HUES6 (cell line): ENCODE data around the gene SLN.

ENCODE experiments used
- H3K27ac ChIP-seq: 2 replicates; pipeline ENCODE4 v1.7.0; 2013; ENCODE audit warnings: low read depth, mild to moderate bottlenecking, low read length, inconsistent platforms
- H3K27me3 ChIP-seq: 2 replicates; pipeline ENCODE4 v1.6.1; 2013; ENCODE audit warnings: low read length; ENCODE audit not compliant: control insufficient read depth, insufficient read depth
- H3K36me3 ChIP-seq: 2 replicates; pipeline ENCODE4 v1.6.1; 2013; ENCODE audit warnings: low read length; ENCODE audit not compliant: control insufficient read depth, insufficient read depth
- H3K4me1 ChIP-seq: 2 replicates; pipeline ENCODE4 v1.6.1; 2013; ENCODE audit warnings: low read length; ENCODE audit not compliant: control insufficient read depth, insufficient read depth
- H3K4me3 ChIP-seq: 2 replicates; pipeline ENCODE4 v1.5.1; 2013; ENCODE audit warnings: low read depth, low read length
- H3K9ac ChIP-seq: one replicate; pipeline ENCODE4 v1.6.1; 2013; ENCODE audit warnings: mild to moderate bottlenecking, low read length
- H3K9me3 ChIP-seq: 2 replicates; pipeline ENCODE4 v1.6.1; 2013; ENCODE audit warnings: low read depth, low read length; ENCODE audit not compliant: control insufficient read depth, insufficient read depth

Gene SLN

DNA sequence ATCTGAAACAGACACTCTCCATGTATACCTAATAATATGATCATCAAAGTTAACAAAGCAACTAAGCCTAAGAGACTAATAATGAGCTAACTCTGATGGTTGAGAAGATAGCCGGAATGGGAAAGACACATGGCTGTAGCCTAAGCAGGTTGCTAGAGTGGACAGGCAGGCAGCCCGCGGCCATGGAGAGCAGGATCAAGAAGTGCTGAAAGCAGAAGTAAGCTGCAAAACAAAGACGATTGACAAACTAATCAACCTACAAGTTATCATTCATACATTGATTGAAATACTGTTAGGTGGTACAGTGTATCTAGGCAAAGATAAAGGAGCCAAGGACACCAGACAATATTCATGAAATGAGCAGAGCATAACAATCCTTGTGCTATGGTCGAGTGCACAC lies 29.3 kb downstream of the SLN start:
- Histone ChIP-seq H3K9me3 (no peaks in the 10 kb centered on the region), H3K27ac (no peak overlapping the region), H3K4me1 (no peaks in the 10 kb centered on the region), H3K36me3 (no peaks in the 10 kb centered on the region), H3K4me3 (no peak overlapping the region), H3K27me3 (no peaks in the 10 kb centered on the region), H3K9ac (no peak overlapping the region)

DNA sequence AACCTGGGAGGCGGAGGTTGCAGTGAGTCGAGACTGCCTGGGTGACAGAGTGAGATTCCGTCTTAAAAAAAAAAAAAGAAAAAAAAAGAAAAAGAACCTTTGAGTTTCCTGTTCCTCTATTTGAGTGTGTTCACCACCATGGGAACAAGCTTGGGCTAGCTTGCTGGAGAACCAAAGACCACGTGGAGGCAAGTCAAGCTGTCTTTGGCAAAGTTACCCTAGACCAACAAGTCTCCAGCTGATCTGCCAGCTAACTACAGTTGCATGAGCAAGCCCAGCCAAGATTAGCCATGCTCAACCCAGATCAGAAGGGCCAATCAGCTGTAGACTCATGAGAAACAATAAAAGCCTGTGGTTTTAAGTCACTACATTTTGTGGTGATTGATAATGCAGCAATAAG lies 29.7 kb downstream of the SLN start:
- H3K4me3 ChIP-seq: no peak overlapping the region
- H3K9ac ChIP-seq: no peak overlapping the region
- H3K4me1 ChIP-seq: no peaks in the 10 kb centered on the region
- H3K27me3 ChIP-seq: no peaks in the 10 kb centered on the region
- H3K36me3 ChIP-seq: no peaks in the 10 kb centered on the region
- H3K27ac ChIP-seq: no peak overlapping the region
- no peaks in the 10 kb centered on the region for H3K9me3 ChIP-seq

DNA sequence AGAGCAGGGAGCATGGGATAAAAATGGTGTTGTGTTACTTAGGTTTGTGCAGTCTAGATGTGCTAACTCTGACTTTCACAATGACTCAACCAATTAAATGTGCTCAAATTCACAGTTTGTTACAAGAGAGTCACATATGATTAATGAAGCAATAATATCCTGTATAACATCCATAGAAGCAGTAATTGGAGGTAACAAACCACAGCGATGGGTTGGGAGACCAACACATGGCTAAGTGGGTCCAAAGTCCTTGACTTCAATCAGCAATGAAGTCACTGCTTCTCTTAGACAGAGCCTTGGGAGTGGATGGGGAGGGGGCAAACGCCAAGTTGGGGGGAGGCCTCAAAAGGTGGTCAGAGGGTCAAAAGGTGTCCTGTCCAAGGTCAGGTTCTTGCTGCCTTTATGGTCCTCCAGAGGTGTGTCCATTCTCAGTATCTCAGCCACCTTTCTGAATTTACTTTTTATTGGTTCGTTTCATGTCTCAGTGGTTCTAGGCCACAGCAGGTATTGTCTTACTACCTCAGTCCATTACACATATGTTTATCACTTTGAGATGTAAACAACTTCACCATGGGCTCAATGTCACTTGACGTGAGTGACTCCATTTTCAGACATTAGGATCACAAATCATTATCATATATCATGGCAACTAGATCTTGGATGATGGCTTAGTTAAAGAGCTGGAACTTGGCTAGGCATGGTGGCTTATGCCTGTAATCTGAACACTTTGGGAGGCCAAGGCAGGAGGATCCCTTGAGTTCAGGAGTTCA lies 32.4 kb downstream of the SLN start:
- Histone ChIP-seq H3K9me3 (no peaks in the 10 kb centered on the region), H3K4me1 (no peaks in the 10 kb centered on the region), H3K27me3 (no peaks in the 10 kb centered on the region), H3K27ac (no peak overlapping the region), H3K9ac (no peak overlapping the region), H3K36me3 (no peaks in the 10 kb centered on the region), H3K4me3 (no peak overlapping the region)

DNA sequence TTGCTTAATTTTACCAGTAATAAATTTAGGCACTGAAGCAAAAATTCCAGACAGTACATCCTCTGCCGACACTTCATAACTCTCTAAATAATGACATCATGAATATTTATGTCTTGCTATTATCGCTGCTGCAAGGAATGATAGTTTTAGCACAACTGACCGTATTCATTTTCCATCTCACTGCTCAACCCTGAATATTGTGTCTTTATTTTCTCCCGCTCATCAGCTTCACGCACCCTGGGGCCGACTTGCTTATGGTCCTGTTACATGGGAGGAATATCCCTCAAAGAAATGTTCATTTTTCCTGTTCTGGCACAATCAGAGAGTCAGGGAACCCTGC lies 33.3 kb downstream of the SLN start:
- H3K9me3 ChIP-seq: no peaks in the 10 kb centered on the region
- H3K27ac ChIP-seq: no peak overlapping the region
- H3K9ac ChIP-seq: no peak overlapping the region
- no peaks in the 10 kb centered on the region for H3K36me3 ChIP-seq
- no peaks in the 10 kb centered on the region for H3K4me1 ChIP-seq
- H3K4me3 ChIP-seq: no peak overlapping the region
- no peaks in the 10 kb centered on the region for H3K27me3 ChIP-seq

GRCh38 chr11:107677924-107678631 lies 33.8 kb downstream of the SLN start:
- Histone ChIP-seq H3K4me3 (no peak overlapping the region), H3K27ac (no peak overlapping the region), H3K9me3 (no peaks in the 10 kb centered on the region), H3K9ac (no peak overlapping the region), H3K4me1 (no peaks in the 10 kb centered on the region), H3K27me3 (no peaks in the 10 kb centered on the region), H3K36me3 (no peaks in the 10 kb centered on the region)

GRCh38 chr11:107676336-107677057 lies 35.4 kb downstream of the SLN start:
- no peak overlapping the region for H3K4me3 ChIP-seq
- no peaks in the 10 kb centered on the region for H3K36me3 ChIP-seq
- H3K9ac ChIP-seq: no peak overlapping the region

DNA sequence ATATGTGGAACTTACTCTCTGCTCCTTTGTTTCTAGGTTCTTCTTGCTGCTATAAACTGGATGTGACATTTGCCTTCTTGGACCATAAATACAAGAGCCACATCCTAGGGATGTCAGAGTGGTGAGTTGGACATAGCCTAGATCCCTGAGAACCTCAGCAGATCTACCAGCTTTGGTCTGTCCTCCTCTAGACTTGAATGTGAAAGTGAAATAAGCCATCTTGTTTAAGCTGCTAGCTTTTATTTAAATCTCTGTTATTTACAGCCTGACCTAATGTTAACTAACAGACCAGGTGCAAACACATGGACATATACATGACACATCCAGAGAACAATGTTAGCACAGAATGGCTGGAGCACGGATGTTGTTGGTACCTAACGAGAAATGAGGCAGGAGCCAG lies 36.0 kb downstream of the SLN start:
- Histone ChIP-seq H3K27ac (no peak overlapping the region), H3K4me3 (no peak overlapping the region), H3K36me3 (no peaks in the 10 kb centered on the region), H3K27me3 (no peaks in the 10 kb centered on the region), H3K4me1 (no peaks in the 10 kb centered on the region), H3K9ac (no peak overlapping the region), H3K9me3 (no peaks in the 10 kb centered on the region)

More at GRCh38 chr11:107676336-107677057, 35.4 kb downstream of the SLN start:
- Histone ChIP-seq H3K4me1 (no peaks in the 10 kb centered on the region), H3K9me3 (no peaks in the 10 kb centered on the region), H3K27me3 (no peaks in the 10 kb centered on the region), H3K27ac (no peak overlapping the region)

DNA sequence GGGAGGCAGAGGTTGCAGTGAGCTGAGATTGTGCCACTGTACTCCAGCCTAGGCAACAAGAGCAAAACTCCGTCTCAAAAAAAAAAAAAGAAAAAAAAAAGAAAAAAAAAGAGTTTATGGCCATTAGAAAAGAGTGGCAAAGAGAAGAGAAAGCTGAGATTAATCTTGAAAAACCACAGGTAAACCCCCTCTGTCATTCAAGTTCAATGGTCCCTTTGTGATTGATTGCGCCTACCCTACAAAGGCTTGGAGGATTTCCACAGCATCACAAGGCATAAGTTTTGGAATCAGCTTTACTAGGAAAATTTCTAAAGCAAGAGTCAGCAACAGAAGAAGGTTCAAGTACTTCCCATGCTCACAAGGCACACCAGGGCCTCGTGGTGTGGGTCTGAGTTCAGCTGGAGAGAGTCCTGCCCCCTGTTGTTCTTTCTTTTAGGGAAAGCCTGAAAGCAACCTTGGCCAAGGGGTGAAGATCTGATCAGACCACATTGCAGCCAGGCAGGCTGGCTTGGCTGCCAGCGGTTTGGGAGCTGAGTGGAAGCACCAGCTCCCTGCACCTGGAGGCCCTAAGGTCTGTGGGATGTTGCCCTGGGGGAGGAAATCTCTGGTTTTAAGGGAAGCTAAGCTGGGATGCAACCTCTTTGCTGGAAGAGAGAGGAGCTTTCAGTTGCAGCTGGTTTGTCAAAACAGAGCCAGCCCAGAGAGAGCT lies 41.8 kb downstream of the SLN start:
- peaks cover 7% of the 10 kb centered on the region; the same call in 1 of the 2 replicates for H3K4me1 ChIP-seq
- H3K27ac ChIP-seq: no peak overlapping the region
- H3K4me3 ChIP-seq: no peak overlapping the region
- H3K9ac ChIP-seq: no peak overlapping the region
- no peaks in the 10 kb centered on the region for H3K36me3 ChIP-seq
- no peaks in the 10 kb centered on the region for H3K27me3 ChIP-seq
- H3K9me3 ChIP-seq: no peaks in the 10 kb centered on the region

GRCh38 chr11:107669191-107669740 lies 42.6 kb downstream of the SLN start:
- Histone ChIP-seq H3K27me3 (no peaks in the 10 kb centered on the region), H3K9me3 (no peaks in the 10 kb centered on the region), H3K27ac (no peak overlapping the region), H3K4me3 (no peak overlapping the region), H3K9ac (no peak overlapping the region), H3K36me3 (no peaks in the 10 kb centered on the region), H3K4me1 (peaks cover 7% of the 10 kb centered on the region; the same call in 1 of the 2 replicates)

- no peaks in the 10 kb centered on the region for H3K27me3 ChIP-seq
These were observed 44.8 kb downstream of the SLN start for GRCh38 chr11:107666911-107667613.

More at GRCh38 chr11:107666911-107667613, 44.8 kb downstream of the SLN start:
- no peak overlapping the region for H3K4me3 ChIP-seq
- no peak overlapping the region for H3K27ac ChIP-seq
- H3K36me3 ChIP-seq: no peaks in the 10 kb centered on the region
- no peaks in the 10 kb centered on the region for H3K9me3 ChIP-seq
- H3K4me1 ChIP-seq: peaks cover 7% of the 10 kb centered on the region; the same call in 1 of the 2 replicates
- no peak overlapping the region for H3K9ac ChIP-seq
